IMR-90 (cell line): ENCODE measurements around the gene CNTLN. TPM values are rescaled to one million over a fixed set of nuclear protein-coding genes. Genes with fewer than 3 reads are reported as not detected.

Source experiments
- ATAC-seq: fragments of 200-7000 bp; cut with Tn5 transposase; 2 replicates; pipeline ENCODE4 v1.9.1; 2020; ENCODE audit warnings: low read depth, mild to moderate bottlenecking, moderate library complexity
- BruUV-seq: library from RNA; stranded (reverse); fragments of 400-500 nt; replicated peaks from 2 replicates; lab custom pipeline; 2021; lab: Mats Ljungman, UMichigan
- CTCF ChIA-PET: fragments of 300-600 bp; formaldehyde crosslinking; extraction: SDS; loops from one replicate; lab custom pipeline; 2021; ENCODE audit warnings: antibody characterized with exemption; lab: Yijun Ruan, JAX
- POLR2A ChIA-PET: fragments of 300-600 bp; sonication (Branson Sonifier 250); formaldehyde crosslinking; loops from one replicate; lab custom pipeline; 2022; ENCODE audit warnings: antibody characterized with exemption; ENCODE audit not compliant: unreplicated experiment; lab: Charles Lee
- DNase-seq: peaks from one replicate; pipeline ENCODE4 v3.0.0; 2013
- H2AFZ ChIP-seq: replicated peaks from 2 replicates; pipeline ENCODE3; 2013; ENCODE audit warnings: low read length, mild to moderate bottlenecking; ENCODE audit not compliant: poor library complexity
- H2AK5ac ChIP-seq: 2 replicates; pipeline ENCODE4 v1.6.1; 2013; ENCODE audit warnings: low read depth, low read length, inconsistent platforms
- H2AK9ac ChIP-seq: replicated peaks from 2 replicates; pipeline ENCODE3; 2013; ENCODE audit warnings: mild to moderate bottlenecking, low read depth, low read length, moderate library complexity; ENCODE audit not compliant: poor library complexity
- H2BK120ac ChIP-seq: 2 replicates; pipeline ENCODE4 v1.6.1; 2013; ENCODE audit warnings: low read depth, low read length, inconsistent platforms
- H2BK15ac ChIP-seq: 3 replicates; pipeline ENCODE4 v1.6.1; 2013; ENCODE audit warnings: low read depth, low read length, inconsistent platforms
- H2BK20ac ChIP-seq: 2 replicates; pipeline ENCODE4 v1.6.1; 2013; ENCODE audit warnings: low read depth, mild to moderate bottlenecking, inconsistent platforms, low read length, moderate library complexity
- H2BK5ac ChIP-seq: 2 replicates; pipeline ENCODE4 v1.6.1; 2013; ENCODE audit warnings: mild to moderate bottlenecking, low read depth, low read length, inconsistent platforms; ENCODE audit not compliant: poor library complexity, severe bottlenecking
- H3K14ac ChIP-seq: replicated peaks from 2 replicates; pipeline ENCODE4 v1.6.1; 2013; ENCODE audit warnings: low read depth, low read length, inconsistent platforms
- H3K18ac ChIP-seq: 2 replicates; pipeline ENCODE4 v1.6.1; 2013; ENCODE audit warnings: low read depth, low read length, control low read depth
- H3K23ac ChIP-seq: 2 replicates; pipeline ENCODE4 v1.6.1; 2013; ENCODE audit warnings: low read depth, low read length, inconsistent platforms
- H3K27ac ChIP-seq: 2 replicates; pipeline ENCODE4 v1.5.1; 2013; ENCODE audit warnings: mild to moderate bottlenecking, control low read depth, low read length; ENCODE audit not compliant: insufficient read depth
- H3K27me3 ChIP-seq: 2 replicates; pipeline ENCODE4 v1.6.1; 2013; ENCODE audit warnings: low read length; ENCODE audit not compliant: control insufficient read depth, insufficient read depth
- H3K36me3 ChIP-seq: 2 replicates; pipeline ENCODE4 v1.6.1; 2013; ENCODE audit warnings: low read length, mixed read lengths; ENCODE audit not compliant: control insufficient read depth, insufficient read depth
- H3K4ac ChIP-seq: 2 replicates; pipeline ENCODE4 v1.6.1; 2013; ENCODE audit warnings: low read depth, low read length, inconsistent platforms
- H3K4me1 ChIP-seq: 2 replicates; pipeline ENCODE4 v1.6.1; 2013; ENCODE audit warnings: low read length, mixed read lengths; ENCODE audit not compliant: control insufficient read depth, insufficient read depth
- H3K4me2 ChIP-seq: 2 replicates; pipeline ENCODE4 v1.6.1; 2013; ENCODE audit warnings: low read depth, mild to moderate bottlenecking, control low read depth, low read length, moderate library complexity
- H3K4me3 ChIP-seq: 2 replicates; pipeline ENCODE4 v1.5.1; 2013; ENCODE audit warnings: low read depth, mild to moderate bottlenecking, control low read depth, low read length, moderate library complexity; ENCODE audit not compliant: insufficient read depth
- H3K56ac ChIP-seq: 2 replicates; pipeline ENCODE4 v1.6.1; 2013; ENCODE audit warnings: low read length, inconsistent platforms; ENCODE audit not compliant: insufficient read depth; ENCODE audit errors: extremely low read depth
- H3K79me1 ChIP-seq, 2 experiments: 2 replicates each; pipeline ENCODE4 v1.6.1; 2013; ENCODE audit warnings: low read length in 2 of 2, inconsistent platforms in 1 of 2, low read depth in 1 of 2
- H3K9ac ChIP-seq: 2 replicates; pipeline ENCODE4 v1.6.1; 2013; ENCODE audit warnings: low read depth, low read length, control low read depth
- H3K9me1 ChIP-seq: 2 replicates; pipeline ENCODE4 v1.6.1; 2013; ENCODE audit warnings: low read length, inconsistent platforms; ENCODE audit not compliant: insufficient read depth
- H3K9me3 ChIP-seq: 2 replicates; pipeline ENCODE4 v1.6.1; 2013; ENCODE audit warnings: low read length; ENCODE audit not compliant: control insufficient read depth, insufficient read depth
- H4K20me1 ChIP-seq: 2 replicates; pipeline ENCODE4 v1.6.1; 2013; ENCODE audit warnings: low read length, inconsistent platforms; ENCODE audit not compliant: insufficient read depth
- H4K5ac ChIP-seq: 2 replicates; pipeline ENCODE4 v1.6.1; 2013; ENCODE audit warnings: mild to moderate bottlenecking, low read depth, low read length, control low read depth
- H4K8ac ChIP-seq, 2 experiments: 2 replicates each; pipeline ENCODE4 v1.6.1; 2013; ENCODE audit warnings: low read depth in 2 of 2, low read length in 2 of 2, control low read depth in 1 of 2, inconsistent platforms in 1 of 2
- H4K91ac ChIP-seq: 2 replicates; pipeline ENCODE4 v1.6.1; 2013; ENCODE audit warnings: low read depth, low read length, inconsistent platforms; ENCODE audit not compliant: insufficient read depth
- BHLHE40 ChIP-seq: fragments of 150-350 bp; IDR thresholded peaks from 2 replicates; pipeline ENCODE4 v1.6.1; 2016; ENCODE audit warnings: mild to moderate bottlenecking, low read depth, low read length
- CEBPB ChIP-seq: IDR thresholded peaks from 2 replicates; pipeline ENCODE4 v1.6.1; 2012; ENCODE audit warnings: low read depth, low read length, improper control_type of control experiment
- CHD1 ChIP-seq: IDR thresholded peaks from 2 replicates; pipeline ENCODE4 v1.6.1; 2012; ENCODE audit warnings: low read depth, low read length, improper control_type of control experiment
- CTCF ChIP-seq: conservative IDR thresholded peaks from 2 replicates; pipeline ENCODE4 v1.5.1; 2012; ENCODE audit warnings: mild to moderate bottlenecking, low read depth, low read length, improper control_type of control experiment
- ELK1 ChIP-seq: fragments of 150-350 bp; IDR thresholded peaks from 2 replicates; pipeline ENCODE4 v1.6.1; 2016; ENCODE audit warnings: low read depth, mild to moderate bottlenecking, low read length, moderate library complexity, borderline replicate concordance
- FOS ChIP-seq: fragments of 150-350 bp; IDR thresholded peaks from 2 replicates; pipeline ENCODE4 v1.6.1; 2016; ENCODE audit warnings: low read depth, low read length
- MAFK ChIP-seq: IDR thresholded peaks from 2 replicates; pipeline ENCODE4 v1.6.1; 2012; ENCODE audit warnings: low read depth, low read length, improper control_type of control experiment
- MAZ ChIP-seq: IDR thresholded peaks from 2 replicates; pipeline ENCODE4 v1.6.1; 2012; ENCODE audit warnings: low read depth, mild to moderate bottlenecking, low read length, improper control_type of control experiment, moderate library complexity, borderline replicate concordance
- MXI1 ChIP-seq: IDR thresholded peaks from 2 replicates; pipeline ENCODE4 v1.6.1; 2012; ENCODE audit warnings: low read depth, mild to moderate bottlenecking, low read length, moderate library complexity, borderline replicate concordance
- NFE2L2 ChIP-seq: fragments of 150-350 bp; IDR thresholded peaks from 2 replicates; pipeline ENCODE4 v1.6.1; 2016; ENCODE audit warnings: low read depth, mild to moderate bottlenecking, low read length
- POLR2A ChIP-seq: IDR thresholded peaks from 2 replicates; pipeline ENCODE4 v1.6.1; 2012; ENCODE audit warnings: mild to moderate bottlenecking, low read depth, low read length
- RAD21 ChIP-seq: IDR thresholded peaks from 2 replicates; pipeline ENCODE4 v1.6.1; 2012; ENCODE audit warnings: low read length, improper control_type of control experiment
- RCOR1 ChIP-seq: IDR thresholded peaks from 2 replicates; pipeline ENCODE4 v1.6.1; 2012; ENCODE audit warnings: mild to moderate bottlenecking, low read length, improper control_type of control experiment; ENCODE audit not compliant: insufficient replicate concordance
- RFX5 ChIP-seq: IDR thresholded peaks from 2 replicates; pipeline ENCODE4 v1.8.0; 2012; ENCODE audit warnings: low read depth, mild to moderate bottlenecking, low read length, moderate library complexity
- SMC3 ChIP-seq: fragments of 150-350 bp; IDR thresholded peaks from 2 replicates; pipeline ENCODE4 v1.6.1; 2016; ENCODE audit warnings: low read depth, mild to moderate bottlenecking, antibody characterized with exemption, low read length, moderate library complexity
- USF2 ChIP-seq: fragments of 150-350 bp; IDR thresholded peaks from 2 replicates; pipeline ENCODE4 v1.6.1; 2017; ENCODE audit warnings: mild to moderate bottlenecking, antibody characterized with exemption, low read length, low read depth
- WGBS, 2 experiments: methylation state at CpG; one replicate each; pipeline versions ENCODE4 v1.1.5 to v1.1.7; 2013; ENCODE audit warnings: missing lambda C conversion rate in 2 of 2; ENCODE audit not compliant: insufficient read length in 1 of 2; ENCODE audit errors: extremely low coverage in 2 of 2; 5-methylcytosine and 5-hydroxymethylcytosine counted together
- dilution Hi-C: fragments of 300-500 bp; cut with HindIII; formaldehyde crosslinking; loops from one replicate; pipeline ENCODE4 v1.14.3; 2018; ENCODE audit warnings: low sequenced_read_pairs; ENCODE audit not compliant: unreplicated experiment
- in situ Hi-C: fragments of 300-500 bp; cut with MboI; formaldehyde crosslinking; loops from 3 replicates; pipeline ENCODE4 v1.14.3; 2019; ENCODE audit warnings: low sequenced_read_pairs, inconsistent platforms, mixed read lengths
- intact Hi-C: fragments of 100-400 bp; cut with micrococcal nuclease; formaldehyde crosslinking; loops from 2 replicates; pipeline ENCODE4 v1.10.0; 2022
- polyA plus RNA-seq, 3 experiments: library from polyadenylated mRNA; depleted of rRNA; stranded (reverse); fragments of >200 nt; gene quantifications; 2 replicates each; pipeline ENCODE4 v1.2.3, GENCODE V29; 2012; ENCODE audit warnings: low replicate concordance in 1 of 3
- total RNA-seq: library from RNA; depleted of rRNA; stranded (reverse); fragments of >200 nt; gene quantifications from 2 replicates; pipeline ENCODE4 v1.2.3, GENCODE V29; 2012

The CNTLN gene
- total and polyA plus RNA-seq, 2 of the 4 experiments (the other 2 are of a cell fraction): 3.8 to 5.9 TPM

GRCh38 chr9:17394881-17395510 lies 260.2 kb downstream of the CNTLN start:
- no peak overlapping the region for H2BK120ac ChIP-seq
- H3K9me3 ChIP-seq: no peaks in the 10 kb centered on the region
- no peak overlapping the region for H4K5ac ChIP-seq
- no TSS peak for BruUV-seq
- H3K18ac ChIP-seq: no peak overlapping the region
- no peak overlapping the region for H3K56ac ChIP-seq
- H4K91ac ChIP-seq: no peak overlapping the region
- in situ Hi-C loops (no loop called here), dilution Hi-C loops (no loop called here), intact Hi-C loops (no loop called here)
- no peak overlapping the region for H2AK5ac ChIP-seq
- H3K27me3 ChIP-seq: no peaks in the 10 kb centered on the region
- H2BK20ac ChIP-seq: no peak overlapping the region
- no peak overlapping the region for H3K4me3 ChIP-seq
- no peak overlapping the region for H2AFZ ChIP-seq
- H3K14ac ChIP-seq: no peak overlapping the region
- H3K23ac ChIP-seq: no peak overlapping the region
- ChIA-PET POLR2A (no interaction called here), CTCF (no interaction called here)
- H4K20me1 ChIP-seq: no peaks in the 10 kb centered on the region
- peaks cover 1% of the 10 kb centered on the region; the same call in 1 of the 2 replicates for H3K36me3 ChIP-seq
- no peak for DNase-seq
- no peak for TF ChIP-seq RCOR1
- TF ChIP-seq POLR2A: no peak
- no peak for TF ChIP-seq BHLHE40
- no peak for TF ChIP-seq CEBPB
- no peak for TF ChIP-seq ELK1
- no peak for TF ChIP-seq MAFK
- no peak for TF ChIP-seq FOS
- no peak for TF ChIP-seq SMC3
- TF ChIP-seq RFX5: no peak
- TF ChIP-seq MXI1: no peak
- TF ChIP-seq USF2: no peak
- no peak for TF ChIP-seq NFE2L2
- no peak for TF ChIP-seq CHD1
- TF ChIP-seq MAZ: no peak
- no peak for TF ChIP-seq CTCF
- TF ChIP-seq RAD21: no peak
- H3K9ac ChIP-seq: no peak overlapping the region
- no peak overlapping the region for H2BK15ac ChIP-seq
- no peak overlapping the region for H3K4ac ChIP-seq
- H3K9me1 ChIP-seq: no peaks in the 10 kb centered on the region
- WGBS, 2 experiments: 0% methylated on average over 1 of the region's 7 CpGs; no CpG with 5 or more reads in 1 of the 2 experiments
- no peak overlapping the region for H2AK9ac ChIP-seq
- H3K4me2 ChIP-seq: no peak overlapping the region
- no peak for ATAC-seq
- no peak overlapping the region for H4K8ac ChIP-seq
- no peak overlapping the region for H3K27ac ChIP-seq
- H2BK5ac ChIP-seq: no peak overlapping the region
- no peaks in the 10 kb centered on the region for H3K79me1 ChIP-seq
- H3K4me1 ChIP-seq: no peaks in the 10 kb centered on the region
